HFFc6 (cell line): ENCODE results near the gene SLC1A3. TPM values are rescaled to one million over a fixed set of nuclear protein-coding genes. Genes with fewer than 3 reads are reported as not detected.
A peak's percentile ranks its signal among the peaks of the same experiment; 100 is the strongest.

Source experiments
- DNase-seq: peaks from one replicate; pipeline ENCODE4 v3.0.0-alpha.2; 2018
- H3K27ac Mint-ChIP-seq: 2 replicates; pipeline ENCODE4 v1.8.0; 2020; ENCODE audit warnings: mild to moderate bottlenecking, mixed read lengths
- H3K27me3 Mint-ChIP-seq: 2 replicates; pipeline ENCODE4 v1.8.0; 2021; ENCODE audit warnings: mild to moderate bottlenecking, moderate library complexity, mixed read lengths; ENCODE audit not compliant: insufficient read depth
- H3K36me3 Mint-ChIP-seq: 2 replicates; pipeline ENCODE4 v1.8.0; 2021; ENCODE audit warnings: low read depth, mixed read lengths
- H3K4me1 Mint-ChIP-seq: 2 replicates; pipeline ENCODE4 v1.8.0; 2020; ENCODE audit warnings: low read depth, mixed read lengths
- H3K4me3 Mint-ChIP-seq: 2 replicates; pipeline ENCODE4 v1.8.0; 2020; ENCODE audit warnings: mild to moderate bottlenecking, moderate library complexity, mixed read lengths
- H3K9me3 Mint-ChIP-seq: 2 replicates; pipeline ENCODE4 v1.8.0; 2020; ENCODE audit warnings: mild to moderate bottlenecking, mixed read lengths
- CTCF ChIP-seq: fragments of 200-600 bp; sonication (generic); IDR thresholded peaks from 2 replicates; pipeline ENCODE4 v1.5.0; 2021; ENCODE audit warnings: antibody characterized with exemption, mild to moderate bottlenecking
- total RNA-seq, 6 experiments: library from RNA; stranded (reverse); fragmentation: NEBNext Ultra II Directional; extraction: Animal tissue kit (Norgen Biotek cat#: 25700); gene quantifications; 2 replicates in 1 of 6; 3 replicates in 5 of 6; pipeline ENCODE4 v1.2.3, GENCODE V29; 2021

SLC1A3 gene
- total RNA-seq, 6 experiments from 2014 or later = 0.14 TPM; not detected in 5

GRCh38 chr5:36691226-36691625, 84.8 kb downstream of the SLC1A3 start:
- Mint-ChIP-seq H3K9me3 (no peaks in the 10 kb centered on the region), H3K27me3 (peaks cover 2% of the 10 kb centered on the region; the same call in 1 of the 2 replicates), H3K27ac (no peak overlapping the region), H3K4me1 (peaks cover 36% of the 10 kb centered on the region), H3K4me3 (no peak overlapping the region), H3K36me3 (no peaks in the 10 kb centered on the region)
- DNase-seq = no peak
- no peak for TF ChIP-seq CTCF

GRCh38 chr5:36691696-36692371, 85.4 kb downstream of the SLC1A3 start:
- Mint-ChIP-seq H3K27ac (no peak overlapping the region), H3K4me1 (peaks cover 36% of the 10 kb centered on the region), H3K9me3 (no peaks in the 10 kb centered on the region), H3K36me3 (no peaks in the 10 kb centered on the region), H3K4me3 (no peak overlapping the region), H3K27me3 (peaks cover 2% of the 10 kb centered on the region; the same call in 1 of the 2 replicates)
- no peak for TF ChIP-seq CTCF
- DNase-seq = no peak

- H3K27ac Mint-ChIP-seq = no peak overlapping the region
- H3K9me3 Mint-ChIP-seq = no peaks in the 10 kb centered on the region
- peaks cover 36% of the 10 kb centered on the region for H3K4me1 Mint-ChIP-seq
- peaks cover 10% of the 10 kb centered on the region for H3K27me3 Mint-ChIP-seq
- no peaks in the 10 kb centered on the region for H3K36me3 Mint-ChIP-seq
- DNase-seq = peak; percentile 54
- TF ChIP-seq CTCF = peak; percentile 84
- peak overlapping the region; percentile 44 for H3K4me3 Mint-ChIP-seq
Observed at GRCh38 chr5:36692791-36693763, 86.7 kb downstream of the SLC1A3 start.

GRCh38 chr5:36694351-36694750, 87.9 kb downstream of the SLC1A3 start:
- Mint-ChIP-seq H3K9me3 (no peaks in the 10 kb centered on the region), H3K4me1 (peaks cover 30% of the 10 kb centered on the region), H3K4me3 (no peak overlapping the region), H3K27ac (no peak overlapping the region), H3K36me3 (no peaks in the 10 kb centered on the region), H3K27me3 (peaks cover 10% of the 10 kb centered on the region)
- DNase-seq = no peak
- no peak for TF ChIP-seq CTCF

GRCh38 chr5:36696059-36696673, 89.8 kb downstream of the SLC1A3 start:
- DNase-seq = peak; percentile 38
- H3K4me1 Mint-ChIP-seq = peaks cover 13% of the 10 kb centered on the region
- TF ChIP-seq CTCF = peak; percentile 85
- no peak overlapping the region for H3K4me3 Mint-ChIP-seq
- no peak overlapping the region for H3K27ac Mint-ChIP-seq
- peaks cover 24% of the 10 kb centered on the region for H3K27me3 Mint-ChIP-seq
- H3K36me3 Mint-ChIP-seq = no peaks in the 10 kb centered on the region
- H3K9me3 Mint-ChIP-seq = no peaks in the 10 kb centered on the region
